ENCODE data around the gene POLG2. TPM values are rescaled to one million over a fixed set of nuclear protein-coding genes. Genes with fewer than 3 reads are reported as not detected.
"Not testable (repeated sequence)": the region's sequence is repeated elsewhere in the genome, so short reads cannot be mapped to it uniquely, and the experiment has no call there.

Gene POLG2
- total RNA-seq, 2 experiments from 2014 or later = 36.6 to 37.5 TPM

DNA sequence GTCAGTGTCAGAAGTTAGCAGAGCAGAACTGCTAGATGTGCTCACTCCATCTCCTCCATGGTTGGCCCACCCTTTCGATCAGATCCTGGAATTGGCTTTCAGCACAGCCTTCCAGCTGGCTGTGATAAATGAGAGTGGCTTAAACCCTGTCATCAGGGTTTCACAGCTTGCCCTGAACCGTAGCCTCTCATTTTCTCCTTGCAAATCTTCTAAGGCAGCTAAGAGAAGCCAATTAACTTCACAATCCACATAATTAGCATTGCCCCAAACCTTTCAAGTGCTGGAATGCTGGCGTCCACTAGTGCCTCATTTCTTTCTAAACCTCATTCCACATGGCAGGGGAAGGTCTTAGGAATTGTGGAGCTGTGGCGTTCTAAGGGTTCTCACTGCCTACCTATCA, 26.2 kb downstream of the POLG2 start:
- H3K4me3 Mint-ChIP-seq = no peak overlapping the region
- CTCF ChIA-PET = no interaction called here
- peaks cover 2% of the 10 kb centered on the region for H3K4me1 Mint-ChIP-seq
- no peaks in the 10 kb centered on the region for H3K27me3 Mint-ChIP-seq
- H3K9me3 Mint-ChIP-seq = no peaks in the 10 kb centered on the region
- POLR2A ChIA-PET = no interaction called here
- DNase-seq = no peak
- H3K36me3 Mint-ChIP-seq (ENCODE audit: low read depth) = no peaks in the 10 kb centered on the region
- no peak overlapping the region for H3K27ac Mint-ChIP-seq

DNA sequence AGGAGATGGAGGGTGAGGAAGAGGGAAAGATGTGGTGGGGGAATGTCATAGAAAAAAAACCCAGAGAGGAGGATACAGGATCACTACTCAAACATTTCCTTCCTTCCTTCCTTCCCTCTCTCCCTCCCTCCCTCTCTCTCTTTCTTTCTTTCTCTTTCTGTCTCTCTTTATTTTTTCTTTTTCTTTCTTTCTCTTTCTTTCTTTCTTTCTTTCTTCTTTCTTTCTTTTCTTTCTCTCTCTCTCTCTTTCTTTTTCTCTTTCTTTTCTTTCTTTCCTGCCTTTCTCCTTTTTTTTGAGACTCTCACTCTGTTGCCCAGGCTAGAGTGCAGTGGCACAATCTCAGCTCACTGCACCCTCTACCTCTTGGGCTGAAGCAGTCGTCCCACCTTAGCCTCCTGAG, 30.0 kb downstream of the POLG2 start:
- H3K9me3 Mint-ChIP-seq; H3K36me3 Mint-ChIP-seq (ENCODE audit: low read depth); H3K4me1 Mint-ChIP-seq; H3K4me3 Mint-ChIP-seq; POLR2A ChIA-PET; H3K27ac Mint-ChIP-seq; H3K27me3 Mint-ChIP-seq; DNase-seq: not testable (repeated sequence)
- CTCF ChIA-PET = interaction anchor here (0.6 to 1.3 kb wide), 3 partner anchors 24 to 153 kb away, joined by 3 to 4 read pairs (median 3); no protein-coding TSS in a partner anchor

DNA sequence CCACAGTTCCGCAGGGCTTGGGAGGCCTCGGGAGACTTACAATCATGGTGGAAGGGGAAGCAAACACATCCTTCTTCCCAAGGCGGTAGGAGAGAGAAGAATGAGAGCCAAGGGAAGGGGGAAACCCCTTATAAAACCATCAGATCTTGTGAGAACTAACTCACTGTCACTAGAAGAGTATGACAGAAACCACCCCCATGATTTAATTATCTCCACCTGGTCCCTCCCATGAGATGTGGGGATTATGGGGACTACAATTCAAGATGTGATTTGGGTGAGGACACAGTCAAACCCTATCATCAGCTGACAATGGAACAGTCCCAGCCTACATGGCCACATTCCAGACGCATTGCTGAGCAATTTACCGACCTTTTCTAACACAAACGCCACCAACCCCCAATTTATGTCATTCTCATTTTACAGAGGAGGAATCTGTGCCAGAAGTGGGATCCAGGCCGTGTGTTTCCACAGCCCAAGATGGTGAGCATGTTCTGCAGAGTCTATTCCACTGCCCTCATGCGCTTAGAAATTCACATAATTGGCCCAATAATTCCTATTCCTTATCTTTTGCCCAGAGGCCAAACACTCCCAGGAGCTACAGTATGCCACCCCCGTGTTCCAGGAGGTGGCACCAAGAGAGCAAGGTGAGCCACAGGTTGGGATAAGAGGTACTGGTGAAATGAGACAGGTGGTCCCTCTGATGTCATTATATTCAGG, 30.7 kb downstream of the POLG2 start:
- Mint-ChIP-seq H3K9me3 (no peaks in the 10 kb centered on the region), H3K27me3 (no peaks in the 10 kb centered on the region), H3K4me3 (no peak overlapping the region), H3K27ac (no peak overlapping the region), H3K4me1 (peaks cover 2% of the 10 kb centered on the region), H3K36me3 (ENCODE audit: low read depth) (no peaks in the 10 kb centered on the region)
- ChIA-PET POLR2A (no interaction called here), CTCF (interaction anchor here (1.3 kb wide), 1 partner anchor 25 kb away, joined by 4 read pairs; no protein-coding TSS in a partner anchor)
- DNase-seq = no peak

- POLR2A ChIA-PET = no interaction called here
- CTCF ChIA-PET = interaction anchor here (0.7 kb wide), 1 partner anchor 294 kb away, joined by 3 read pairs; no protein-coding TSS in a partner anchor
- peaks cover 11% of the 10 kb centered on the region for H3K4me1 Mint-ChIP-seq
These were observed 35.1 kb downstream of the POLG2 start for GRCh38 chr17:64461788-64462187.

DNA sequence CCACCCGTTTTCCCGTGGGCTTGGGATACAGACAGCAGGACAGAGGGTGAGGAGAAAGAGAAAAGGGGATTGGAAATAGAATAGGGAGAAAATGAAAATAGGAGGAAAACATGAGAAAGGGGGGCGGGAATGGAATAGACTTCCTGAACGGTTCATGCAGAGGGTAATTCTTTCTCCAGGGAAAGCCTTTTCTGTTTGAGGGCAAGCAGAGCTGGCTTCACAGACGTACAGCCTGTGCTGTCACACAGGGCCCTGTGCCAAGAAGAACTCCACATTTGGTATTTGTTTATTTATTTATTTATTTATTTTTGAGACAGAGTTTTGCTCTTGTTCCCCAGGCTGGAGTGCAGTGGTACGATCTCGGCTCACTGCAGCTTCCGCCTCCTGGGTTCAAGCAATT, 35.9 kb downstream of the POLG2 start:
- ChIA-PET CTCF (no interaction called here), POLR2A (no interaction called here)
- no peak overlapping the region for H3K27ac Mint-ChIP-seq
- peaks cover 19% of the 10 kb centered on the region for H3K4me1 Mint-ChIP-seq
- peaks cover 3% of the 10 kb centered on the region for H3K36me3 Mint-ChIP-seq (ENCODE audit: low read depth)
- no peak for DNase-seq
- H3K27me3 Mint-ChIP-seq = no peaks in the 10 kb centered on the region
- no peaks in the 10 kb centered on the region for H3K9me3 Mint-ChIP-seq
- H3K4me3 Mint-ChIP-seq = no peak overlapping the region

More at GRCh38 chr17:64461788-64462187, 35.1 kb downstream of the POLG2 start:
- DNase-seq = no peak
- H3K36me3 Mint-ChIP-seq (ENCODE audit: low read depth) = no peaks in the 10 kb centered on the region
- H3K27me3 Mint-ChIP-seq = no peaks in the 10 kb centered on the region
- H3K4me3 Mint-ChIP-seq = no peak overlapping the region
- H3K27ac Mint-ChIP-seq = no peak overlapping the region
- H3K9me3 Mint-ChIP-seq = no peaks in the 10 kb centered on the region

DNA sequence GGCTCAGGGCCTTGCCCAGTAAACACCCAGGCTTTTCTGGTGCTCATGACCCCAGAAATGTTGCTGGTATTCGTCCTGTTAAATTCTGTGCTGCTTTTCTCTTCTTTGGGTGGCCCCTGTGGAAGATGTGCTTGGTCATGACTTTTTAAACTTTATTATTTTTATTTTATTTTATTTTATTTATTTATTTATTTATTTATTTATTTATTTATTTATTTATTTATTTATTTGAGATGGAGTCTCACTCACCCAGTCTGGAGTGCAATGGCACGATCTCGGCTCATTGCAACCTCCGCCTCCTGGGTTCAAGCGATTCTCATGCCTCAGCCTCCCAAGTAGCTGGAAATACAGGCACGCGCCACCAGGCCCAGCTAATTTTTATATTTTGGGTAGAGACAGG, 37.0 kb downstream of the POLG2 start:
- POLR2A ChIA-PET; H3K27me3 Mint-ChIP-seq; H3K36me3 Mint-ChIP-seq (ENCODE audit: low read depth); H3K27ac Mint-ChIP-seq; H3K4me3 Mint-ChIP-seq; DNase-seq; H3K9me3 Mint-ChIP-seq; CTCF ChIA-PET: not testable (repeated sequence)
- peaks cover 25% of the 10 kb centered on the region for H3K4me1 Mint-ChIP-seq

- Mint-ChIP-seq H3K36me3 (ENCODE audit: low read depth) (peaks cover 3% of the 10 kb centered on the region), H3K27ac (peak overlapping the region; percentile 20), H3K4me1 (peaks cover 26% of the 10 kb centered on the region), H3K4me3 (no peak overlapping the region), H3K27me3 (no peaks in the 10 kb centered on the region), H3K9me3 (no peaks in the 10 kb centered on the region)
- no peak for DNase-seq
- ChIA-PET POLR2A (no interaction called here), CTCF (interaction anchor here (1.1 kb wide), 1 partner anchor 33 kb away, joined by 3 read pairs; no protein-coding TSS in a partner anchor)
These were observed 37.5 kb downstream of the POLG2 start for GRCh38 chr17:64459284-64459747.

DNA sequence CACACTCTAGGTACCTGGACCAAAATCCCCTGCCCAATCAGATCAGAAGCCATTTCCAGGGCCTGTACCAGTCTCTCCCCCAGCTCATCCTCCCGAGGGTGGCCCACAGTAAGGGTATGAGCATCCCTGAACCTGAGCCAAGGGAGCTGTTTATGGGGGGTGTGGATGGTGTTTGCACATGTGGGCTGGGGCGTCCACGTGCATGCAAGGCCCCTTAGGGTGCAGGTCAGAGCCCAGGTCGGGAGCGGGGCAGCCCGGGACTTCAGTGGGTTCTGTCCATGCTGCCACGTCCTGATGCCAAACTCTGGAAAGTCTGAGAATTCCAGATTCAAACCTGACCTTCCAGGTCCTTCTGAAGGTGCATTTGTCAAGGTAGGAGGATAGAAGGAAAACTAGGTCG, 38.1 kb downstream of the POLG2 start:
- CTCF ChIA-PET = interaction anchor here (1.1 kb wide), 1 partner anchor 34 kb away, joined by 3 read pairs; no protein-coding TSS in a partner anchor
- Mint-ChIP-seq H3K4me3 (no peak overlapping the region), H3K36me3 (ENCODE audit: low read depth) (peaks cover 3% of the 10 kb centered on the region), H3K27ac (no peak overlapping the region), H3K27me3 (no peaks in the 10 kb centered on the region), H3K4me1 (peaks cover 26% of the 10 kb centered on the region), H3K9me3 (no peaks in the 10 kb centered on the region)
- POLR2A ChIA-PET = no interaction called here
- DNase-seq = no peak

GRCh38 chr17:64457156-64457555, 39.7 kb downstream of the POLG2 start:
- ChIA-PET CTCF (interaction anchor here (1.4 to 1.5 kb wide), 3 partner anchors 9 to 34 kb away, joined by 3 to 7 read pairs (median 3); no protein-coding TSS in a partner anchor), POLR2A (no interaction called here)
- peak overlapping the region; percentile 26 for H3K27ac Mint-ChIP-seq
- H3K27me3 Mint-ChIP-seq = no peaks in the 10 kb centered on the region
- H3K4me1 Mint-ChIP-seq = peaks cover 26% of the 10 kb centered on the region
- no peak for DNase-seq
- no peak overlapping the region for H3K4me3 Mint-ChIP-seq
- peaks cover 3% of the 10 kb centered on the region for H3K36me3 Mint-ChIP-seq (ENCODE audit: low read depth)
- H3K9me3 Mint-ChIP-seq = no peaks in the 10 kb centered on the region

GRCh38 chr17:64455993-64456885, 40.6 kb downstream of the POLG2 start:
- peak overlapping the region; percentile 94 for H3K27ac Mint-ChIP-seq
- no peaks in the 10 kb centered on the region for H3K27me3 Mint-ChIP-seq
- POLR2A ChIA-PET = no interaction called here
- CTCF ChIA-PET = interaction anchor here (1.3 to 1.5 kb wide), 5 partner anchors 8 to 36 kb away, joined by 3 to 7 read pairs (median 3); no protein-coding TSS in a partner anchor
- no peaks in the 10 kb centered on the region for H3K9me3 Mint-ChIP-seq
- H3K4me3 Mint-ChIP-seq = no peak overlapping the region
- no peak for DNase-seq
- H3K36me3 Mint-ChIP-seq (ENCODE audit: low read depth) = peaks cover 3% of the 10 kb centered on the region
- peaks cover 26% of the 10 kb centered on the region for H3K4me1 Mint-ChIP-seq

- ChIA-PET CTCF (interaction anchor here (0.6 to 1.6 kb wide), 5 partner anchors 23 to 121 kb away, joined by 3 to 5 read pairs (median 4); no protein-coding TSS in a partner anchor), POLR2A (no interaction called here)
- Mint-ChIP-seq H3K27me3 (no peaks in the 10 kb centered on the region), H3K36me3 (ENCODE audit: low read depth) (no peaks in the 10 kb centered on the region), H3K27ac (no peak overlapping the region), H3K9me3 (no peaks in the 10 kb centered on the region), H3K4me3 (no peak overlapping the region), H3K4me1 (peaks cover 21% of the 10 kb centered on the region)
- no peak for DNase-seq
These were observed 47.3 kb downstream of the POLG2 start for GRCh38 chr17:64449545-64449944.

- no peak for DNase-seq
- ChIA-PET POLR2A (no interaction called here), CTCF (interaction anchor here (0.5 to 1.8 kb wide), 7 partner anchors 7 to 1101 kb away, joined by 3 to 7 read pairs (median 4); no protein-coding TSS in a partner anchor)
- Mint-ChIP-seq H3K9me3 (no peaks in the 10 kb centered on the region), H3K4me1 (peaks cover 22% of the 10 kb centered on the region), H3K36me3 (ENCODE audit: low read depth) (no peaks in the 10 kb centered on the region), H3K4me3 (no peak within 1 kb of the TSS), H3K27ac (peak within 1 kb of the TSS; percentile 17), H3K27me3 (no peaks in the 10 kb centered on the region)
These were observed 48.0 kb downstream of the POLG2 start, which contains the start of gene MILR1 for GRCh38 chr17:64448665-64449512. Gene MILR1 (plus strand): TSS chr17:64449115. CDS start chr17:64449169, 54 bp downstream.

All from activated CD4-positive, alpha-beta T cell treated with anti-CD3 and anti-CD28 coated beads, Interleukin-2, amount 10 ng/mL, durations not matched to agents 7 days and 5 days (primary cell).